ENCODE results near the gene NME4. TPM values are rescaled to one million over a fixed set of nuclear protein-coding genes. Genes with fewer than 3 reads are reported as not detected.
"Not testable (repeated sequence)": the region's sequence is repeated elsewhere in the genome, so short reads cannot be mapped to it uniquely, and the experiment has no call there.

The NME4 gene
- polyA plus RNA-seq, 4 donors, result 13.0 to 77.2 (median 34.9) TPM

GRCh38 chr16:360698-361336 is 36.2 kb upstream of the NME4 start:
- Histone ChIP-seq H3K4me1 (ENCODE audit: control insufficient read depth in 3 of 3, insufficient read depth in 2 of 3, low read depth in 1 of 3, low read length in 2 of 3) (peaks cover 0 to 6% (median 0%) of the 10 kb centered on the region in 3 donors), H3K27me3 (ENCODE audit: control insufficient read depth in 3 of 3, insufficient read depth in 3 of 3, low read length in 3 of 3) (peaks cover 0 to 10% (median 0%) of the 10 kb centered on the region in 3 donors), H3K4me3 (ENCODE audit: low read depth in 1 of 3, low read length in 3 of 3) (no peak overlapping the region), H3K9me3 (ENCODE audit: control insufficient read depth in 2 of 2, insufficient read depth in 1 of 2, low read depth in 1 of 2, low read length in 1 of 2) (no peaks in the 10 kb centered on the region), H3K27ac (ENCODE audit: low read depth in 1 of 3, low read length in 2 of 3) (no peak overlapping the region), H3K36me3 (ENCODE audit: control insufficient read depth in 3 of 3, insufficient read depth in 2 of 3, low read depth in 1 of 3, low read length in 3 of 3) (peaks cover 0 to 2% (median 0%) of the 10 kb centered on the region in 3 donors)
- WGBS, 3 donors, result 89 to 94% (median 91%) methylated on average over 47 of the region's 47 CpGs
- no peak for DNase-seq
- no peak for FAIRE-seq

GRCh38 chr16:361341-361871 is 35.6 kb upstream of the NME4 start:
- no peak overlapping the region for H3K27ac ChIP-seq (ENCODE audit: low read depth in 1 of 3, low read length in 2 of 3)
- no peaks in the 10 kb centered on the region for H3K9me3 ChIP-seq (ENCODE audit: control insufficient read depth in 2 of 2, insufficient read depth in 1 of 2, low read depth in 1 of 2, low read length in 1 of 2)
- 78 to 89% (median 88%) methylated on average over 24 to 30 of the region's 30 CpGs for WGBS, 3 donors
- peaks cover 0 to 6% (median 0%) of the 10 kb centered on the region in 3 donors for H3K4me1 ChIP-seq (ENCODE audit: control insufficient read depth in 3 of 3, insufficient read depth in 2 of 3, low read depth in 1 of 3, low read length in 2 of 3)
- DNase-seq, result no peak
- peaks cover 0 to 8% (median 0%) of the 10 kb centered on the region in 3 donors for H3K36me3 ChIP-seq (ENCODE audit: control insufficient read depth in 3 of 3, insufficient read depth in 2 of 3, low read depth in 1 of 3, low read length in 3 of 3)
- no peak overlapping the region for H3K4me3 ChIP-seq (ENCODE audit: low read depth in 1 of 3, low read length in 3 of 3)
- FAIRE-seq, result no peak
- peaks cover 0 to 10% (median 0%) of the 10 kb centered on the region in 3 donors for H3K27me3 ChIP-seq (ENCODE audit: control insufficient read depth in 3 of 3, insufficient read depth in 3 of 3, low read length in 3 of 3)

GRCh38 chr16:361872-362701 is 34.9 kb upstream of the NME4 start:
- DNase-seq (peak; percentile 80 to 84), FAIRE-seq (no peak)
- H3K4me3 ChIP-seq (ENCODE audit: low read depth in 1 of 3, low read length in 3 of 3), result no peak overlapping the region
- H3K27ac ChIP-seq (ENCODE audit: low read depth in 1 of 3, low read length in 2 of 3), result no peak overlapping the region
- H3K36me3 ChIP-seq (ENCODE audit: control insufficient read depth in 3 of 3, insufficient read depth in 2 of 3, low read depth in 1 of 3, low read length in 3 of 3), result peaks cover 0 to 14% (median 0%) of the 10 kb centered on the region in 3 donors
- peaks cover 0 to 6% (median 0%) of the 10 kb centered on the region in 3 donors for H3K4me1 ChIP-seq (ENCODE audit: control insufficient read depth in 3 of 3, insufficient read depth in 2 of 3, low read depth in 1 of 3, low read length in 2 of 3)
- no peaks in the 10 kb centered on the region for H3K9me3 ChIP-seq (ENCODE audit: control insufficient read depth in 2 of 2, insufficient read depth in 1 of 2, low read depth in 1 of 2, low read length in 1 of 2)
- peaks cover 0 to 10% (median 0%) of the 10 kb centered on the region in 3 donors for H3K27me3 ChIP-seq (ENCODE audit: control insufficient read depth in 3 of 3, insufficient read depth in 3 of 3, low read length in 3 of 3)
- WGBS, 3 donors, result 12 to 32% (median 27%) methylated on average over 26 to 30 of the region's 30 CpGs

GRCh38 chr16:362702-362999 is 34.3 kb upstream of the NME4 start:
- DNase-seq; FAIRE-seq; H3K9me3 ChIP-seq (ENCODE audit: control insufficient read depth in 2 of 2, insufficient read depth in 1 of 2, low read depth in 1 of 2, low read length in 1 of 2); H3K4me1 ChIP-seq (ENCODE audit: control insufficient read depth in 3 of 3, insufficient read depth in 2 of 3, low read depth in 1 of 3, low read length in 2 of 3); H3K4me3 ChIP-seq (ENCODE audit: low read depth in 1 of 3, low read length in 3 of 3); H3K27ac ChIP-seq (ENCODE audit: low read depth in 1 of 3, low read length in 2 of 3); H3K27me3 ChIP-seq (ENCODE audit: control insufficient read depth in 3 of 3, insufficient read depth in 3 of 3, low read length in 3 of 3): not testable (repeated sequence)
- H3K36me3 ChIP-seq (ENCODE audit: control insufficient read depth in 3 of 3, insufficient read depth in 2 of 3, low read depth in 1 of 3, low read length in 3 of 3), result peaks cover 0 to 20% (median 1%) of the 10 kb centered on the region in 3 donors
- 68 to 90% (median 70%) methylated on average over 4 to 24 of the region's 24 CpGs for WGBS, 3 donors

- DNase-seq (no peak), FAIRE-seq (no peak)
- Histone ChIP-seq H3K27ac (ENCODE audit: low read depth in 1 of 3, low read length in 2 of 3) (no peak overlapping the region), H3K36me3 (ENCODE audit: control insufficient read depth in 3 of 3, insufficient read depth in 2 of 3, low read depth in 1 of 3, low read length in 3 of 3) (peaks cover 0 to 26% (median 6%) of the 10 kb centered on the region in 3 donors), H3K9me3 (ENCODE audit: control insufficient read depth in 2 of 2, insufficient read depth in 1 of 2, low read depth in 1 of 2, low read length in 1 of 2) (no peaks in the 10 kb centered on the region), H3K4me1 (ENCODE audit: control insufficient read depth in 3 of 3, insufficient read depth in 2 of 3, low read depth in 1 of 3, low read length in 2 of 3) (peaks cover 0 to 6% (median 0%) of the 10 kb centered on the region in 3 donors), H3K27me3 (ENCODE audit: control insufficient read depth in 3 of 3, insufficient read depth in 3 of 3, low read length in 3 of 3) (peaks cover 0 to 10% (median 0%) of the 10 kb centered on the region in 3 donors), H3K4me3 (ENCODE audit: low read depth in 1 of 3, low read length in 3 of 3) (no peak overlapping the region)
- WGBS, 3 donors, result 31 to 57% (median 41%) methylated on average over 19 to 20 of the region's 20 CpGs
These were observed 33.8 kb upstream of the NME4 start for GRCh38 chr16:363110-363765.

GRCh38 chr16:363766-364490 is 33.1 kb upstream of the NME4 start:
- Histone ChIP-seq H3K27ac (ENCODE audit: low read depth in 1 of 3, low read length in 2 of 3) (no peak overlapping the region), H3K9me3 (ENCODE audit: control insufficient read depth in 2 of 2, insufficient read depth in 1 of 2, low read depth in 1 of 2, low read length in 1 of 2) (no peaks in the 10 kb centered on the region), H3K4me3 (ENCODE audit: low read depth in 1 of 3, low read length in 3 of 3) (no peak overlapping the region), H3K4me1 (ENCODE audit: control insufficient read depth in 3 of 3, insufficient read depth in 2 of 3, low read depth in 1 of 3, low read length in 2 of 3) (peaks cover 0 to 5% (median 0%) of the 10 kb centered on the region in 3 donors), H3K36me3 (ENCODE audit: control insufficient read depth in 3 of 3, insufficient read depth in 2 of 3, low read depth in 1 of 3, low read length in 3 of 3) (peaks cover 4 to 33% (median 6%) of the 10 kb centered on the region in 3 donors), H3K27me3 (ENCODE audit: control insufficient read depth in 3 of 3, insufficient read depth in 3 of 3, low read length in 3 of 3) (peaks cover 0 to 10% (median 0%) of the 10 kb centered on the region in 3 donors)
- DNase-seq, result no peak
- WGBS, 3 donors, result 19 to 38% (median 33%) methylated on average over 18 to 23 of the region's 24 CpGs
- no peak for FAIRE-seq

- DNase-seq, result no peak
- H3K27me3 ChIP-seq (ENCODE audit: control insufficient read depth in 3 of 3, insufficient read depth in 3 of 3, low read length in 3 of 3), result peaks cover 0 to 10% (median 0%) of the 10 kb centered on the region in 3 donors
- peaks cover 0 to 12% (median 0%) of the 10 kb centered on the region in 3 donors for H3K4me1 ChIP-seq (ENCODE audit: control insufficient read depth in 3 of 3, insufficient read depth in 2 of 3, low read depth in 1 of 3, low read length in 2 of 3)
- H3K9me3 ChIP-seq (ENCODE audit: control insufficient read depth in 2 of 2, insufficient read depth in 1 of 2, low read depth in 1 of 2, low read length in 1 of 2), result no peaks in the 10 kb centered on the region
- no peak overlapping the region for H3K4me3 ChIP-seq (ENCODE audit: low read depth in 1 of 3, low read length in 3 of 3)
- peaks cover 4 to 42% (median 6%) of the 10 kb centered on the region in 3 donors for H3K36me3 ChIP-seq (ENCODE audit: control insufficient read depth in 3 of 3, insufficient read depth in 2 of 3, low read depth in 1 of 3, low read length in 3 of 3)
- WGBS, 3 donors, result 47 to 59% (median 53%) methylated on average over 18 to 19 of the region's 19 CpGs
- no peak for FAIRE-seq
- no peak overlapping the region for H3K27ac ChIP-seq (ENCODE audit: low read depth in 1 of 3, low read length in 2 of 3)
These were observed 32.2 kb upstream of the NME4 start for GRCh38 chr16:364595-365491.

All from small intestine (tissue), 7 donors.